ENCODE results near the gene TUBB3.
"Not testable (repeated sequence)": the region's sequence is repeated elsewhere in the genome, so short reads cannot be mapped to it uniquely, and the experiment has no call there.

Gene TUBB3

GRCh38 chr16:89922884-89923639, at the start of gene TUBB3:
Gene TUBB3 (plus strand): TSS chr16:89923342. CDS start chr16:89923402, 60 bp downstream.
- DNase-seq, result peak; percentile 85

DNA sequence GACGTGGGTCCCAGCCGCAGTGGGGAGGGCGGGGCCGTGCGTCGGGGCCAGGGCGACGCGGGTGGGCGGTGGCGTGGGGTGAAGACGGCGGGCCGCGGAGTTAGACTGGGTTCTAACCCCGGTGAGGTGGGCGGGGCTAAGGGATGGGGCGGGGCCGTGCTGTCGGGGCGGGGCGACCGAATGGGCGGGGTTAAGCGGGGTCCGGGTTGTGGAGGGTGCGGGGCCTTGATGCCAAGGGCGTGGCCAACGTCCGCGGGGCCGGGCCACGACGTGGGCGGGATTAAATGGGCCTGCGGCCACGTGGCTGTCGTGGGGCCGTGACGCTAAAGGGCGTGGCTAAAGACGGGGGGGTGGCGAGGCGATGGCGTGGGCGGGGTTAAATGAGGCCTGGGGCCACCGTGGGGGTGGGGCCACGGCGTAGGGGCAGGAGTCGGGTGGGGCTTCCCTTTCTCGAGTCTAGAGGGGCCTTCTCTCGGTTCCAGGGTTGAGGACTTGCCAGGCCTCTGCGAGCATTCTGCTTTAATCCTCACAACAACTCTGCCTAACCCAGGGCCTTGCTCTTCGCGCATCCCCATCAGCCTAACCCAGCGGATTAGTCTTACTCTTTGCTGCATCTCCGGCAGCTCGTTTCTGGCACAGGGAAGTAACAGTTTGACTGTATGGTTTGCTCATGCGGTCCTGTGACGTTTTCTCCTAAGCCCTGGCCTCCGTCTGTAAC, 49.0 kb upstream of the TUBB3 start:
- DNase-seq, result peak; percentile 94

DNA sequence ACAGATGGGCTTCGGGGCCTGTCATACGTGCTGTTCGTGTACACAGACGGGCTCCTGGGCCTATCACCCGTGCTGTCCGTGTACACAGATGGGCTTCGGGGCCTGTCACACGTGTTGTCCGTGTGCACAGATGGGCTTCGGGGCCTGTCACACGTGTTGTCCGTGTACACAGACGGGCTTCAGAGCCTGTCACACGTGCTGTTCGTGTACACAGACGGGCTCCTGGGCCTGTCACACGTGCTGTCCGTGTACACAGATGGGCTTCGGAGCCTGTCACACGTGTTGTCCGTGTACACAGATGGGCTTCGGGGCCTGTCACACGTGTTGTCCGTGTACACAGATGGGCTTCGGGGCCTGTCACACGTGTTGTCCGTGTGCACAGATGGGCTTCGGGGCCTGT, 44.0 kb upstream of the TUBB3 start:
- DNase-seq, result not testable (repeated sequence)

GRCh38 chr16:89880477-89881367, 42.4 kb upstream of the TUBB3 start:
- DNase-seq, result no peak

DNA sequence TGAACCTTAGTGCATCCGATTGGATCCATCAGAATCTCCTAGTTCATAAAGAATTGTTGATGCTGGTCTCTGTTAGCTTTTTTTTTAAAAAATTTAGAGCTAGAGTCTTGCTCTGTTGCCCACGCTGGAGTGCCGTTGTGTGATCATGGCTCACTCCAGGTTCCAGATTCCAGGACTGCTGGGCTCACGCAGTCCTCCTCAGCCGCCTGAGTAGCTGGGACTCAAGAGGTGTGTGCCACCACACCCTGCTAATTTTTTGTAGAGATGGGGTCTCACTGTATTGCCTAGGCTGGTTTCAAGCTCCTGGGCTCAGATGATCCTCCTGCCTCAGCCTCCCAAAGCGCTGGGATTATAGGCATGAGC, 41.8 kb upstream of the TUBB3 start:
- DNase-seq, result no peak

DNA sequence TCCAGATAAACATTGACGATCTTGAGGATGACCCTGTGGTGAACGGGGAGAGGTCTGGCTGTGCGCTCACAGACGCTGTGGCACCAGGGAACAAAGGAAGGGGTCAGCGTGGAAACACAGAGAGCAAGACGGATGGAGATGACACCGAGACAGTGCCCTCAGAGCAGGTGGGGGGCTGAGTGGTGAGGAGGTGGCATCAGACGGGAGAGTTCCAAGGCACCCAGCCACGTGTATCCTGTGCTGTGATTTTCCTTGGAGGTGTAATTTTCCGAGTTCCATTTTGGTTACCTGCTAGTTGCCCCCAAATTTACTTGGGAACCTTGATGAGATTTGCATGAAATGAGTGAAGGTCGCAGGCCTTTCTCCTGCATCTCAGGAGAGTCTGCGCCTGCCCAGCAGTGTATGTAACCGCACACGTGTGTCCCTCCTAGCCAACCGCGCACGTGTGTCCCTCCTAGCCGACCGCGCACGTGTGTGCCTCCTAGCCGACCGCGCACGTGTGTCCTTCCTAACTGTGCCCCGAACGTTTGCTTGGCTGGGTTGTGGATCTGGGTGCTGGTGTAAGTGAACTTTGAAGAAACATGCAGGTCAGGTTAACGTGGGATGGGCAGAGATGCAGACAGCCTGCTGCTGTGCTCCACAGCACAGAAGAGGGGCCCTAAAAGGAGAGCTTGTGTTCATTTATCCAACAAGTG, 39.6 kb upstream of the TUBB3 start:
- no peak for DNase-seq

DNA sequence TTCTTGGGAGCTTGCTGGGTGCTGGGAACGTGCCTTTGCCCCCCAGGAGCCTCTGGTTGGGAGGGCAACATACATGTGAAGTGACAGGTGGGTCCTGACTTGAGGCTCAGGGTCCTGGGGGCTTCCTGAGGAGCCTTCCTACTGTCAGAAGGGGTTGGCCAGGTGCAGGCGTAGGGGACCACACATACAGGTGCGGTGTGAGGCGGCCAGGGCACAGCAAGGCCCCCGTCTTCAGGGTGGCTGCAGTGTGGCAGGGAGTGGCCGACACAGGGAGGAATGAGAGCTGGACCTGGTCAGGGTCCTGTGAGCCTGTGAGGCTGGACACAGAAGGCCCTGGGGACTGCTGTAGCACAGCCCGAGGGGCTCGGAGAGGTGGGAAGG, 39.1 kb upstream of the TUBB3 start:
- DNase-seq, result no peak

DNA sequence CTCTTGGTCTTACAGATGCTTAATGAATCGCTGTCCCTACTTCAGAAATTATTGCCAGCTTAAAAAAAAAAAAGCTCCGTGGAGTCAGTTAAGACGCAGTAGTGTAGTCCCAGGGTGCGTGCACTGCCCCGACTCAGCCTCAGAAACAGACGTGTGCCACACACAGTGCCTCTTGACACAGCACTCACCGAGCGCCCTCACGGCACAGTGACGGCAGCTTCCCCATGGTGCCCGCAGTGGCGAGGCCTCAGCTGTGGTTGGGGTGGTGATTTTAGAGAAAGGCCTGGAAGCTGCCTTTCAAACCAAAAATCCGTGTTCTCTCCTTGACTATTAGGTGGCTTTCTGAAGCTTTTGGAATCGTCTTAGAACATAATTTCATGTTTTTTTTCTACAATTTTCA, 35.9 kb upstream of the TUBB3 start:
- no peak for DNase-seq

- no peak for DNase-seq
Observed at GRCh38 chr16:89890200-89890599, 32.9 kb upstream of the TUBB3 start.

DNA sequence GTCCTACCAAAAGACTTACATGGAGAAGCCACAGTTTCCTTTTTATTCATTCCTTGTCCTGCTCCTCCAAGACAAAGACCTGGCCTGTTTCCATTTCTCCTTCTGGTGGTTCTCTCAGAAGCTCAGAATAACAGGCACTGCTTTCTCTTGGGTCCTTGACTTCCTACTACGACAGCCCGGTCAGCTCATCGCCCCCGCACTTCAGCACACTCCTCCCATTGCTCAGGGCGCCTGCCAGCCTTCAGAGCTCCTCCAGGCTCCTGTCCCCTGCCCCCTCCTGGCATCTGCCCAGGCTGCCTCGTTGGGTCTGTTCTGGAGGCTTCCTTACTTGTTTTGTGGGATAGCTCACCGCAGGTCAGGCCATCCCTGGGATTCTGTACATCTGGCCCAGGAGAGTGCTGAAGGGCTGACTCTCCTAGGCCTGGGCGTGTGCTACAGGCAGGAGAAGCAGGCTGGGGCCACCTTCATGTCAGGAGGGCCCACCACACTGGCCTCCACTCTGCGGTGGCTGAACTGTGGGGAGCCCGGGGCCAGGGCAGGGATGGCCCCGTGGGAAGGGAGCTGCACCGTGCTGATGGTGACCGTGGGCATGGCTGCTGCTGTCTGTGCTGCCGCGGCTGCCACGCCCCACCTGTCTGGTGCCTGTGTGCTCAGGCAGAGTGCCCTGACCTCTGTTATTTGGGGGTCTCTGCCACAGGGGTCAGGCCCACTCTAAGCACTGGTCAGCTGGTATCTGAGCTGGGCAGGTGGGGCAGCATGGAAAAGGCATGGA, 32.1 kb upstream of the TUBB3 start:
- no peak for DNase-seq

- no peak for DNase-seq
Observed at GRCh38 chr16:89892055-89892630, 31.0 kb upstream of the TUBB3 start.

GRCh38 chr16:89892635-89893034, 30.5 kb upstream of the TUBB3 start:
- no peak for DNase-seq

DNA sequence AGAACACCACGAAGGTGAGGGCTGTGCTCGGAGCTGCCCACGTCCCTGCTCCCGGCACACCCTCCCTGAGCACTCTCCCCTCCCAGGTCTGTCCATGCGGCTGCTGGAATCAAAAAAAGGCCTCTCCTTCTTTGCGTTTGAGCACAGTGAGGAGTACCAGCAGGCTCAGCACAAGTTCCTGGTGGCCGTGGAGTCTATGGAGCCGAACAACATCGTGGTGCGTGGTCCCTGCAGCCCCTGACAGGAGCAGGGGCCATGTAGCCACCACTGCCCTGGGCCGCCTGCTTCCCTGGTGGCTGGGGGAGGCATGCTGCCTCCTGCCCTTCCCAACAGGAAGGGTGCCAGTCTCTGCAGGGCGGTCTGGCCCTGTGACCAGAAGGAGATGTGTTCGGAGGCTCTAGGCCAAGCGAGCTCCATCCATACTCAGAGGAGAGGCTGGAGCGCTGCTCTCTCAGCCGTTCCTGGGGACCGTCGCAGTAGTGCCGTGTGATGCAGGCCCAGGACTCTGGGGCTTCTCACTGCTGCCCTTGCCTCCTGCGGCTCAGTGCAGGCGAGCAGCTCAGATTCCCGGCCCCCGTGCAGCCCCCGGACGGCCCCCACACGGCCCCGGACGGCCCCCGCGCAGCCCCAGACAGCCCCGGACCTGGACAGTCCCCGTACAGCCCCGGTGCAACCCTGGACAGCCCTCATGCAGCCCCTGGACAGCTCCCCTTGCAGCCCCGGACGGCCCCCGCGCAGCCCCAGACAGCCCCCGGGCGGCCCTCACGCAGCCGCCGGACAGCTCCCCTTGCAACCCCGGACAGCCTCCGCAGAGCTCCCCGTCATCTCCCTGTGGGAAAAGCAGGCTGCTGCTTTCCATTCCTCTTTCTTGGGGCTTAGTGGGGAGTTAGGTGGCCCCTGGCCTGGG, 29.2 kb upstream of the TUBB3 start:
- DNase-seq, result no peak

GRCh38 chr16:89895482-89896250, 27.5 kb upstream of the TUBB3 start:
- no peak for DNase-seq

DNA sequence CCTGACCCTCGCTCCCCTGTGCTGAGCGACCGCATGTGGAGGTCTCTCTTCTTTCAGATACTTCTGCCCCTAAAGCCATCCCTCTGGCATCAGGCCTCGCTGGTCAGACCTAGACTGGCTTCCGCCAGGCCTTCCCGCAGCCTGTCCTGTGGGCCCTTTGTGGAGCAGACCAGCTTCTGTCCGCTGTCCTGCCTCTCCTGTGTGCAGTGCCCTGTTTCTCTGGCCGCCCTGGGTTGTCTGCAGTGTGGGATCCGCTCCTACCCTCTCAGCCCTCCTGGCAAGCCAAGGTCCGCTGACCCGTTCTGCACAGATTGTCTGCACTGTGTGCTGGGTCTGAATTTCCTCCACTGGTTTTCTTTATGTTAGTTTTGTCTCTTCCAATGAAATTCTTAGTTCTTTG, 25.9 kb upstream of the TUBB3 start:
- DNase-seq, result no peak

GRCh38 chr16:89898201-89898967, 24.8 kb upstream of the TUBB3 start:
- DNase-seq, result no peak

DNA sequence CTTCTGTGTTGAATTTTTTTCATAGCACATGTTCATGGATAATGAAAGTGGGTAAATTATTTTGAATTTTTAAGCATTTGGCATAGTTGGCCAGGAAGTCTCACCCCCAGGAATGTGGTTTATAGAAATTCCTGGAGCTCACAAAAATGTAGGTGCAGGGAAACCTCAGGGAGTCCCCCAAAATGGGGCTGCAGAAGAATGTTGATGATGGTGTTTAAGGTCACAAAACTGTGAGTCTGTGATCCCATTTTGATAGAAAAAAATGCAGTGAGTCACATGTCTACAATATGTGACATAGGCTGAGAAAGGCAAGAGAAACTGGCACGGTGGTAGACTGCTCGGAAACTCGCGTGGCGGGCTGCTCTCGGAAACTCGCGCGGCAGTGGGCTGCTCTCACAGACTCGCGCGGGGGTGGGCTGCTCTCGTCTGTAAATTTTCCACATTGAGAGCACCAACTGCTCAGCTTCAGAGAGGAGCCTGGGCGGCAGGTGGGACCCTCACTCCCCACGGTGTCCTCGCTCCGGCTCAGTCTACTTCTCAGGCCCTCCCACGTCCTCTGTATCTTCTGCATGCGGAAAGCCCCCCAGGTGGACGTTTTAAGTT, 23.2 kb upstream of the TUBB3 start:
- no peak for DNase-seq

DNA sequence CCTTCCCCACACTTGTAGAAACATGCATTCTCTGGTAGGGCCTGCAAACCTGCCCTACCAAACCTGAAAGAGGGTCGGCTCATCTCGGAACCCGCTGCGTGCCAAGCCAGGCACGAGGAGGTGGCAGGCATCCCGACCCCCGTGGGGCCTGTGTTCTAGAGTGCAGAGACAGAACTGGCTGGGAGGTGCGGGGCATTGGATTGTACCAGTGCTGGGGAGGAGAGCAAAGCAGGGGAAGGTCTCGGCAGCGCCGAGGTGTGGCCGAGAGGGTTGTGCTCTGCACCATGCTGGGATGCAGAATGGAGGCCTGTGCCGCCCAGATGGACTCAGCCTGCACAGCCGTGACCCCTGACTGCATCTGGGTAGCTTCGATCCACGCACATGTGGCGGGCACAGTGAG, 22.3 kb upstream of the TUBB3 start:
- no peak for DNase-seq

- DNase-seq, result no peak
Observed at GRCh38 chr16:89902980-89903379, 20.2 kb upstream of the TUBB3 start.

Data from NCI-H1436 (cell line).